GDM1 (cell line): ENCODE measurements around the gene THAP12.

Source experiments
- DNase-seq: peaks from one replicate; lab custom pipeline; 2025; lab: John Stamatoyannopoulos, UW

The THAP12 gene

GRCh38 chr11:76376746-76377558 is 4.0 kb downstream of the THAP12 start:
- no peak for DNase-seq

- DNase-seq, result peak; percentile 16
These were observed 9.8 kb downstream of the THAP12 start for GRCh38 chr11:76371170-76371569.

- no peak for DNase-seq
These were observed 11.5 kb downstream of the THAP12 start for GRCh38 chr11:76369406-76369805.

- DNase-seq, result no peak
These were observed 12.4 kb downstream of the THAP12 start for GRCh38 chr11:76368490-76368889.

- no peak for DNase-seq
These were observed 15.8 kb downstream of the THAP12 start for GRCh38 chr11:76365038-76365679.

GRCh38 chr11:76362716-76363115 is 18.2 kb downstream of the THAP12 start:
- DNase-seq, result no peak

- DNase-seq, result no peak
These were observed 19.2 kb downstream of the THAP12 start for GRCh38 chr11:76361776-76362175.

GRCh38 chr11:76361374-76361773 is 19.6 kb downstream of the THAP12 start:
- no peak for DNase-seq

- no peak for DNase-seq
These were observed 25.8 kb downstream of the THAP12 start for GRCh38 chr11:76355172-76355571.

- DNase-seq, result no peak
These were observed 32.6 kb downstream of the THAP12 start for GRCh38 chr11:76348348-76348747.

- DNase-seq, result no peak
These were observed 33.5 kb downstream of the THAP12 start for GRCh38 chr11:76347466-76347865.

GRCh38 chr11:76339221-76339620 is 41.7 kb downstream of the THAP12 start:
- peak; percentile 67 for DNase-seq

- no peak for DNase-seq
These were observed 43.0 kb downstream of the THAP12 start for GRCh38 chr11:76337923-76338322.

- no peak for DNase-seq
These were observed 43.5 kb downstream of the THAP12 start for GRCh38 chr11:76337469-76337868.

- DNase-seq, result no peak
These were observed 44.3 kb downstream of the THAP12 start for GRCh38 chr11:76336597-76336996.

GRCh38 chr11:76335842-76336241 is 45.1 kb downstream of the THAP12 start:
- DNase-seq, result peak; percentile 59

GRCh38 chr11:76334826-76335389 is 46.0 kb downstream of the THAP12 start:
- DNase-seq, result no peak

- DNase-seq, result no peak
These were observed 50.3 kb downstream of the THAP12 start for GRCh38 chr11:76330651-76331050.

GRCh38 chr11:76329983-76330382 is 50.9 kb downstream of the THAP12 start:
- DNase-seq, result no peak

GRCh38 chr11:76329084-76329648 is 51.8 kb downstream of the THAP12 start:
- no peak for DNase-seq

GRCh38 chr11:76327756-76328388 is 53.1 kb downstream of the THAP12 start:
- DNase-seq, result no peak

GRCh38 chr11:76327202-76327601 is 53.7 kb downstream of the THAP12 start:
- no peak for DNase-seq
